GM15510 (cell line): ENCODE data around the gene CHRM1.

ENCODE experiments used
- POLR2A ChIP-seq: IDR thresholded peaks from 3 replicates; pipeline ENCODE4 v1.6.1; 2011; ENCODE audit warnings: borderline replicate concordance; ENCODE audit not compliant: insufficient read length; ENCODE audit errors: extremely low read depth

The CHRM1 gene

GRCh38 chr11:62921201-62921572, at the start of gene CHRM1:
Gene CHRM1, minus strand, starts transcription at chr11:62921363. Its CDS starts 10,263 bp downstream, at chr11:62911100.
- no peak for TF ChIP-seq POLR2A

- TF ChIP-seq POLR2A = no peak
These were observed 44.4 kb upstream of the CHRM1 start for GRCh38 chr11:62965574-62965973.

- TF ChIP-seq POLR2A = no peak
These were observed 41.2 kb upstream of the CHRM1 start for GRCh38 chr11:62962391-62962790.

- no peak for TF ChIP-seq POLR2A
These were observed 39.9 kb upstream of the CHRM1 start for GRCh38 chr11:62961017-62961570.

GRCh38 chr11:62959422-62959980, 38.3 kb upstream of the CHRM1 start:
- no peak for TF ChIP-seq POLR2A

GRCh38 chr11:62958547-62959421, 37.6 kb upstream of the CHRM1 start:
- TF ChIP-seq POLR2A = no peak

- no peak for TF ChIP-seq POLR2A
These were observed 36.0 kb upstream of the CHRM1 start for GRCh38 chr11:62957147-62957546.

GRCh38 chr11:62954478-62954877, 33.3 kb upstream of the CHRM1 start:
- TF ChIP-seq POLR2A = no peak

GRCh38 chr11:62953811-62954210, 32.6 kb upstream of the CHRM1 start:
- no peak for TF ChIP-seq POLR2A

- TF ChIP-seq POLR2A = no peak
These were observed 27.7 kb upstream of the CHRM1 start for GRCh38 chr11:62948765-62949320.

- no peak for TF ChIP-seq POLR2A
These were observed 13.3 kb upstream of the CHRM1 start for GRCh38 chr11:62934496-62934785.

- TF ChIP-seq POLR2A = no peak
These were observed 12.8 kb upstream of the CHRM1 start for GRCh38 chr11:62933750-62934495.

- TF ChIP-seq POLR2A = no peak
These were observed 12.1 kb upstream of the CHRM1 start for GRCh38 chr11:62933285-62933684.

- TF ChIP-seq POLR2A = no peak
These were observed 10.5 kb upstream of the CHRM1 start for GRCh38 chr11:62931499-62932278.
